WERI-Rb-1 (cell line): ENCODE results near the gene CLCN7.

Source experiments
- DNase-seq: peaks from one replicate; pipeline ENCODE4 v3.0.0-alpha.2; 2020
- H3K27ac ChIP-seq: fragments of 250-450 bp; sonication (Bioruptor Pico); 2 replicates; pipeline ENCODE4 v1.5.1; 2020; ENCODE audit warnings: mild to moderate bottlenecking, moderate library complexity
- H3K27me3 ChIP-seq: fragments of 250-450 bp; sonication (Bioruptor Pico); 2 replicates; pipeline ENCODE4 v1.5.1; 2021; ENCODE audit warnings: mild to moderate bottlenecking, low read depth, moderate library complexity; ENCODE audit not compliant: insufficient read depth, severe bottlenecking
- H3K36me3 ChIP-seq: fragments of 250-450 bp; sonication (Bioruptor Pico); 2 replicates; pipeline ENCODE4 v1.5.1; 2020; ENCODE audit warnings: mild to moderate bottlenecking, moderate library complexity
- H3K4me3 ChIP-seq: 2 replicates; pipeline ENCODE4 v1.5.1; 2011; ENCODE audit warnings: low read depth, mild to moderate bottlenecking, control low read depth, low read length
- H3K9me3 ChIP-seq: fragments of 250-450 bp; sonication (Bioruptor Pico); 2 replicates; pipeline ENCODE4 v1.5.1; 2021; ENCODE audit warnings: mild to moderate bottlenecking, moderate library complexity; ENCODE audit not compliant: severe bottlenecking
- CTCF ChIP-seq: IDR thresholded peaks from 2 replicates; pipeline ENCODE4 v1.5.1; 2011; ENCODE audit warnings: low read depth, mild to moderate bottlenecking, control low read depth, inconsistent platforms, low read length

Gene CLCN7

GRCh38 chr16:1436731-1437355, 38.0 kb downstream of the CLCN7 start:
- H3K9me3 ChIP-seq, result no peaks in the 10 kb centered on the region
- H3K4me3 ChIP-seq, result no peak overlapping the region
- no peaks in the 10 kb centered on the region for H3K27me3 ChIP-seq
- H3K27ac ChIP-seq, result no peak overlapping the region
- no peaks in the 10 kb centered on the region for H3K36me3 ChIP-seq
- DNase-seq, result no peak
- no peak for TF ChIP-seq CTCF

- Histone ChIP-seq H3K27me3 (no peaks in the 10 kb centered on the region), H3K4me3 (no peak overlapping the region), H3K36me3 (no peaks in the 10 kb centered on the region), H3K9me3 (no peaks in the 10 kb centered on the region), H3K27ac (no peak overlapping the region)
- no peak for DNase-seq
- 0 out of 2 replicates have a peak, but pooled peaks have one; percentile 12 for TF ChIP-seq CTCF
Observed at GRCh38 chr16:1435921-1436697, 38.7 kb downstream of the CLCN7 start.

GRCh38 chr16:1434644-1435592, 39.9 kb downstream of the CLCN7 start:
- TF ChIP-seq CTCF, result no peak
- H3K4me3 ChIP-seq, result no peak overlapping the region
- DNase-seq, result no peak
- no peaks in the 10 kb centered on the region for H3K36me3 ChIP-seq
- H3K9me3 ChIP-seq, result no peaks in the 10 kb centered on the region
- no peaks in the 10 kb centered on the region for H3K27me3 ChIP-seq
- no peak overlapping the region for H3K27ac ChIP-seq

- Histone ChIP-seq H3K4me3 (no peak overlapping the region), H3K27ac (no peak overlapping the region), H3K36me3 (no peaks in the 10 kb centered on the region), H3K27me3 (no peaks in the 10 kb centered on the region), H3K9me3 (no peaks in the 10 kb centered on the region)
- DNase-seq, result no peak
- TF ChIP-seq CTCF, result no peak
Observed at GRCh38 chr16:1433756-1434155, 41.1 kb downstream of the CLCN7 start.

- Histone ChIP-seq H3K9me3 (no peaks in the 10 kb centered on the region), H3K36me3 (no peaks in the 10 kb centered on the region), H3K4me3 (no peak overlapping the region), H3K27me3 (no peaks in the 10 kb centered on the region), H3K27ac (no peak overlapping the region)
- no peak for DNase-seq
- TF ChIP-seq CTCF, result no peak
Observed at GRCh38 chr16:1433263-1433560, 41.6 kb downstream of the CLCN7 start.
